SK-N-SH (cell line): ENCODE results near the gene UTP25. TPM values are rescaled to one million over a fixed set of nuclear protein-coding genes. Genes with fewer than 3 reads are reported as not detected.

ENCODE experiments used
- CTCF ChIA-PET: fragments of 300-600, 350-600 bp; formaldehyde crosslinking; extraction: SDS; loops from one replicate; lab custom pipeline; 2021; lab: Yijun Ruan, JAX
- POLR2A ChIA-PET: fragments of 350-600 bp; sonication (Branson Sonifier 250); formaldehyde crosslinking; extraction: SDS; loops from one replicate; lab custom pipeline; 2020; ENCODE audit warnings: antibody characterized with exemption, inconsistent platforms; lab: Yijun Ruan, JAX
- DNase-seq: peaks from one replicate; pipeline ENCODE4 v3.0.0; 2012
- H2AFZ ChIP-seq: fragments of 200-600 bp; sonication (generic); 2 replicates; pipeline ENCODE4 v1.8.1; 2016; ENCODE audit warnings: antibody characterized with exemption, mild to moderate bottlenecking, low read depth
- H3F3A ChIP-seq: fragments of 200-600 bp; sonication (generic); replicated peaks from 2 replicates; pipeline ENCODE3; 2016; ENCODE audit warnings: antibody characterized with exemption, mild to moderate bottlenecking; ENCODE audit not compliant: insufficient read depth
- H3K27ac ChIP-seq, 2 experiments: fragments of 200-500 bp in 1 of 2; fragments of 200-600 bp in 1 of 2; sonication (Bioruptor generic) in 1 of 2; sonication (generic), shearing (Covaris generic) in 1 of 2; 2 replicates each; pipeline versions ENCODE4 v1.5.1 to v1.6.1; 2014 to 2016; ENCODE audit warnings: low read depth in 2 of 2, inconsistent platforms in 1 of 2, low read length in 1 of 2, mild to moderate bottlenecking in 1 of 2, mixed read lengths in 1 of 2
- H3K27me3 ChIP-seq: fragments of 200-600 bp; sonication (generic), shearing (Covaris generic); 2 replicates; pipeline ENCODE4 v1.6.1; 2016; ENCODE audit warnings: mixed run types; ENCODE audit not compliant: insufficient read depth
- H3K36me3 ChIP-seq, 2 experiments: fragments of 200-500 bp in 1 of 2; fragments of 200-600 bp in 1 of 2; sonication (Bioruptor generic) in 1 of 2; sonication (generic) in 1 of 2; replicated peaks in 1 of 2; 2 replicates each; pipeline versions ENCODE3 to v1.5.1; 2014 to 2016; ENCODE audit warnings: low read length in 1 of 2, mild to moderate bottlenecking in 1 of 2; ENCODE audit not compliant: insufficient read depth in 2 of 2, control insufficient read depth in 1 of 2
- H3K4me1 ChIP-seq, 2 experiments: fragments of 200-500 bp in 1 of 2; fragments of 200-600 bp in 1 of 2; sonication (Bioruptor generic) in 1 of 2; sonication (generic), shearing (Covaris generic) in 1 of 2; 2 replicates each; pipeline versions ENCODE4 v1.5.1 to v1.6.1; 2014 to 2016; ENCODE audit warnings: low read depth in 1 of 2, low read length in 1 of 2, mixed run types in 1 of 2; ENCODE audit not compliant: insufficient read depth in 2 of 2, control insufficient read depth in 1 of 2
- H3K4me2 ChIP-seq: fragments of 200-600 bp; sonication (generic), shearing (Covaris generic); 2 replicates; pipeline ENCODE4 v1.6.1; 2017; ENCODE audit warnings: mixed run types
- H3K4me3 ChIP-seq, 2 experiments: fragments of 200-500 bp in 1 of 2; fragments of 200-600 bp in 1 of 2; sonication (Bioruptor generic) in 1 of 2; sonication (generic), shearing (Covaris generic) in 1 of 2; 2 replicates each; pipeline versions ENCODE4 v1.5.1 to v1.8.1; 2014 to 2016; ENCODE audit warnings: low read depth in 2 of 2, inconsistent platforms in 1 of 2, low read length in 1 of 2, mild to moderate bottlenecking in 1 of 2, mixed read lengths in 1 of 2, moderate library complexity in 1 of 2
- H3K79me2 ChIP-seq: fragments of 200-600 bp; sonication (generic); 2 replicates; pipeline ENCODE4 v1.8.1; 2017; ENCODE audit warnings: mild to moderate bottlenecking; ENCODE audit not compliant: insufficient read depth
- H3K9ac ChIP-seq: fragments of 200-600 bp; sonication (generic); 2 replicates; pipeline ENCODE4 v1.6.1; 2017; ENCODE audit warnings: mixed run types
- H3K9me2 ChIP-seq: fragments of 200-600 bp; sonication (generic); 2 replicates; pipeline ENCODE4 v1.6.1; 2017; ENCODE audit warnings: mixed run types
- H3K9me3 ChIP-seq: fragments of 200-600 bp; sonication (generic); 2 replicates; pipeline ENCODE4 v1.6.1; 2017; ENCODE audit warnings: mixed run types, mild to moderate bottlenecking, moderate library complexity
- H4K20me1 ChIP-seq: fragments of 200-600 bp; sonication (generic); 2 replicates; pipeline ENCODE4 v1.6.1; 2017; ENCODE audit warnings: mild to moderate bottlenecking, mixed run types; ENCODE audit not compliant: insufficient read depth
- CHD2 ChIP-seq: fragments of 150-350 bp; IDR thresholded peaks from 2 replicates; pipeline ENCODE4 v1.6.1; 2018; ENCODE audit warnings: low read length; ENCODE audit not compliant: partially characterized antibody
- ELF1 ChIP-seq: IDR thresholded peaks from 2 replicates; pipeline ENCODE4 v1.4.0; 2012
- EP300 ChIP-seq, 2 experiments: IDR thresholded peaks; 2 replicates each; pipeline versions ENCODE4 v1.4.0 to v1.6.1; 2012; ENCODE audit warnings: borderline replicate concordance in 1 of 2, low read depth in 1 of 2, low read length in 1 of 2
- EZH2phosphoT487 ChIP-seq: fragments of 200-600 bp; sonication (generic); IDR thresholded peaks from 2 replicates; pipeline ENCODE4 v1.6.1; 2017; ENCODE audit warnings: low read depth, mixed run types, mild to moderate bottlenecking, antibody characterized with exemption, moderate library complexity, borderline replicate concordance
- FOSL2 ChIP-seq: IDR thresholded peaks from 2 replicates; pipeline ENCODE4 v1.4.0; 2012; ENCODE audit warnings: low read depth, mild to moderate bottlenecking, moderate library complexity, borderline replicate concordance
- FOXJ3 ChIP-seq: sonication (generic); formaldehyde crosslinking; IDR thresholded peaks from 2 replicates; pipeline ENCODE4 v1.5.1; 2020; ENCODE audit warnings: mild to moderate bottlenecking, missing genetic modification reagents
- GATA2 ChIP-seq: sonication (generic); formaldehyde crosslinking; IDR thresholded peaks from 2 replicates; pipeline ENCODE4 v1.5.0; 2020; ENCODE audit warnings: mild to moderate bottlenecking, missing genetic modification reagents
- JUND ChIP-seq: IDR thresholded peaks from 2 replicates; pipeline ENCODE4 v1.4.0; 2012
- NFIC ChIP-seq: IDR thresholded peaks from 2 replicates; pipeline ENCODE4 v1.4.0; 2012; ENCODE audit warnings: borderline replicate concordance
- SIN3A ChIP-seq: IDR thresholded peaks from 2 replicates; pipeline ENCODE4 v1.6.1; 2012; ENCODE audit warnings: low read depth, mild to moderate bottlenecking, low read length, moderate library complexity, borderline replicate concordance
- SMC3 ChIP-seq: IDR thresholded peaks from 2 replicates; pipeline ENCODE4 v1.6.1; 2012; ENCODE audit warnings: low read depth, low read length, improper control_type of control experiment
- TAF1 ChIP-seq: IDR thresholded peaks from 2 replicates; pipeline ENCODE4 v1.6.1; 2012; ENCODE audit warnings: low read depth, mild to moderate bottlenecking, low read length, moderate library complexity, borderline replicate concordance
- TCF12 ChIP-seq: IDR thresholded peaks from 2 replicates; pipeline ENCODE4 v1.4.0; 2012
- TEAD4 ChIP-seq: IDR thresholded peaks from 2 replicates; pipeline ENCODE4 v1.4.0; 2012; ENCODE audit warnings: mild to moderate bottlenecking, borderline replicate concordance; ENCODE audit not compliant: insufficient read depth
- WGBS: methylation state at CpG from one replicate; pipeline ENCODE4 v1.1.6; 2017; ENCODE audit warnings: low lambda C conversion rate; 5-methylcytosine and 5-hydroxymethylcytosine counted together
- polyA plus RNA-seq, 3 experiments: library from polyadenylated mRNA; depleted of rRNA; stranded (reverse); fragments of >200 nt; gene quantifications; 2 replicates each; pipeline ENCODE4 v1.2.3, GENCODE V29; 2012
- TF ChIP-seq, protein P1 (sequence below): IDR thresholded peaks from 2 replicates; pipeline ENCODE4 v1.4.0; 2012; ENCODE audit warnings: low read depth, borderline replicate concordance
- TF ChIP-seq, protein P2 (sequence below): IDR thresholded peaks from 2 replicates; pipeline ENCODE4; 2012
- TF ChIP-seq, protein P3 (sequence below): IDR thresholded peaks from 2 replicates; pipeline ENCODE4 v1.4.0; 2012; ENCODE audit warnings: low read depth, borderline replicate concordance

Gene UTP25
- polyA plus RNA-seq, 1 of the 3 experiments (the other 2 are of a cell fraction) = 6.3 TPM

DNA sequence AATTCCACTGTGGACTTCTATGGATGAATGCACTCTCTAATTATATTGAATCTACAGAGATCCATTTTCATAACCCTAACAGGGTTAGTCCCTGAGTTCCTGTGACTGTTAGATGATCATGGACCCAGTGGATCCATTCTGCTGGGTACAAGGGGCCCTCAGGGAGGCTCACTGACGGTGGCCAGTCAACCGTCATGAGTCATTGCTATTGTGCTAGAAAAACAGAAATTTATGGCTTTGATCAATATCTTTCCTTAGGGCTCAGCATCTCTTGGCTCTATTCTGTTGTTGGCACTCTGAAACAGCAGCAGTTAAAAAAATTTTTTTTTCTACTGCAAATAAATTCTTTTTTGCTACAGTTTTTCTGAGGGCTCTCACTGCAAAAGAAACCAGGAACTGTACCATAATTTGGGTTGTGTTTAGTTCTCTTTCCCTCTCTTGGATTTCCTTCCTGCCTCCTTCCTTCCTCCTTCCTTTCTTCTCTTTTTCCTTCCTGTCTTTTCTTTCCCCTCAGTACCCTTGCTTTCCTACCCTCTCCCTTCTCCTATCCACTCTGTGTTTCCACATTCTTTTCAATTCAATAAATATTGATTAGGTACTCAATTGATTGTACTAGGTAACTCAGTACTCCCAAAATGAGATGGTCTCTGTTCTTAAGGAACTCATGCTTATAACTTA, 49.5 kb downstream of the UTP25 start (continued):
- TF ChIP-seq, protein P1, sequence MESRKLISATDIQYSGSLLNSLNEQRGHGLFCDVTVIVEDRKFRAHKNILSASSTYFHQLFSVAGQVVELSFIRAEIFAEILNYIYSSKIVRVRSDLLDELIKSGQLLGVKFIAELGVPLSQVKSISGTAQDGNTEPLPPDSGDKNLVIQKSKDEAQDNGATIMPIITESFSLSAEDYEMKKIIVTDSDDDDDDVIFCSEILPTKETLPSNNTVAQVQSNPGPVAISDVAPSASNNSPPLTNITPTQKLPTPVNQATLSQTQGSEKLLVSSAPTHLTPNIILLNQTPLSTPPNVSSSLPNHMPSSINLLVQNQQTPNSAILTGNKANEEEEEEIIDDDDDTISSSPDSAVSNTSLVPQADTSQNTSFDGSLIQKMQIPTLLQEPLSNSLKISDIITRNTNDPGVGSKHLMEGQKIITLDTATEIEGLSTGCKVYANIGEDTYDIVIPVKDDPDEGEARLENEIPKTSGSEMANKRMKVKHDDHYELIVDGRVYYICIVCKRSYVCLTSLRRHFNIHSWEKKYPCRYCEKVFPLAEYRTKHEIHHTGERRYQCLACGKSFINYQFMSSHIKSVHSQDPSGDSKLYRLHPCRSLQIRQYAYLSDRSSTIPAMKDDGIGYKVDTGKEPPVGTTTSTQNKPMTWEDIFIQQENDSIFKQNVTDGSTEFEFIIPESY = no peak
- TF ChIP-seq CHD2 = no peak
- TF ChIP-seq, protein P2, sequence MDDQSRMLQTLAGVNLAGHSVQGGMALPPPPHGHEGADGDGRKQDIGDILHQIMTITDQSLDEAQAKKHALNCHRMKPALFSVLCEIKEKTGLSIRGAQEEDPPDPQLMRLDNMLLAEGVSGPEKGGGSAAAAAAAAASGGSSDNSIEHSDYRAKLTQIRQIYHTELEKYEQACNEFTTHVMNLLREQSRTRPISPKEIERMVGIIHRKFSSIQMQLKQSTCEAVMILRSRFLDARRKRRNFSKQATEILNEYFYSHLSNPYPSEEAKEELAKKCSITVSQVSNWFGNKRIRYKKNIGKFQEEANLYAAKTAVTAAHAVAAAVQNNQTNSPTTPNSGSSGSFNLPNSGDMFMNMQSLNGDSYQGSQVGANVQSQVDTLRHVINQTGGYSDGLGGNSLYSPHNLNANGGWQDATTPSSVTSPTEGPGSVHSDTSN = peak; percentile 87
- TF ChIP-seq NFIC = peak; percentile 66
- TF ChIP-seq SIN3A = no peak
- TF ChIP-seq SMC3 = no peak
- no peak for TF ChIP-seq TAF1

DNA sequence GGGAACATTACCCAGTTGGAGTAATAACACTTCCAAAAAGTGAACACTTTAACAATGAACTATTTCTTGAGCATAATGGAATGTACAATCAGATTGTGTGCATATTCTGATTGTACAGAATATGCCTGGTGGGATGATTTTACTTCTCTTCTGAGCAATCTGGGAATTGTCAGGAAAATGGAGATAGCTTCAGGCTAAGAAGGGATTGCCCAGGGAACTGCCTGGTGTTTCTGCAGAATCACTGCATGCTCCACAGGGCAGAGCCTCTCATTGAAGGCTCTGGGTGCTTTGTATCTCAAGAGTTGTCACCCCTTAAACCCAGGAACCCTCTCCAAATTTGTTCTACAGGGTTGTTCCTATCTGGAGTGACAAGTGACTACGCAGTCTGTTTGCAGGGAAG, 51.2 kb downstream of the UTP25 start:
- POLR2A ChIA-PET = no interaction called here
- H3F3A ChIP-seq = peaks cover 36% of the 10 kb centered on the region
- peaks cover 39 to 55% of the 10 kb centered on the region in 2 experiments for H3K4me1 ChIP-seq
- no peaks in the 10 kb centered on the region for H4K20me1 ChIP-seq
- H3K27ac ChIP-seq = peak overlapping the region in 1 of 2 experiments; percentile 67; a peak in 2 of 4 replicates
- 100% methylated on average over 1 of the region's 1 CpG for WGBS
- H3K9me3 ChIP-seq = no peaks in the 10 kb centered on the region
- H3K4me2 ChIP-seq = peak overlapping the region; percentile 20
- no peak for DNase-seq
- H3K36me3 ChIP-seq = no peaks in the 10 kb centered on the region
- H3K9ac ChIP-seq = peak overlapping the region; percentile 33; the same call in 1 of the 2 replicates
- CTCF ChIA-PET = interaction anchor here (1.0 to 5.2 kb wide), 7 partner anchors 12 to 110 kb away, joined by 3 to 20 read pairs (median 5); no protein-coding TSS in a partner anchor
- peak overlapping the region; percentile 12; the same call in 1 of the 2 replicates for H2AFZ ChIP-seq
- no peak overlapping the region for H3K4me3 ChIP-seq
- no peaks in the 10 kb centered on the region for H3K27me3 ChIP-seq
- TF ChIP-seq ELF1 = no peak
- TF ChIP-seq GATA2 (CRISPR knock-in tag) = 0 out of 2 replicates have a peak, but pooled peaks have one; percentile 6
- TF ChIP-seq, all 33 proteins: peak for 1
- no peaks in the 10 kb centered on the region for H3K79me2 ChIP-seq
- no peaks in the 10 kb centered on the region for H3K9me2 ChIP-seq

DNA sequence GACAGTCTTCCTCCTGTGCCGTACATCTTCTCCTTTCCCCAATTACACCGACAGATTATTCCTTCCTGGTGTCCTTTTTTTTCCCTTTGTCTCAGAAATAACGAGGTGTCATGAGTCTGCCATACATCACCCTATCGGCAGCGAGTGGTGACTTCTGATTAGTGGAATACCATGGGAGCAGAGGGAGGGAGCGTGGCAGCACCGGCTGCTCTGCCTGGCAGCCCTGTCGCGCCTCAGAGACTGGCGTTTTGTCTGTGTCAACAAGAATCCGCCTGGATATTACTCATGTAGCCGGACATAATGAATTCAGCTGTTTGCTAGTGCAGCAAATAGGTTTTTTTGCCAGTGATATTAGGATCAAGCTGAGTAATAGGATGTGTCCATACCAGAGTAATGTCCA, 51.8 kb downstream of the UTP25 start:
- Histone ChIP-seq H3K4me1 (peaks cover 43 to 60% of the 10 kb centered on the region in 2 experiments), H3K9me2 (no peaks in the 10 kb centered on the region), H3K79me2 (no peaks in the 10 kb centered on the region), H3K4me2 (peak overlapping the region; percentile 20), H3K36me3 (no peaks in the 10 kb centered on the region), H3F3A (peaks cover 40% of the 10 kb centered on the region), H3K27ac (peak overlapping the region in 1 of 2 experiments; percentile 67; a peak in 2 of 4 replicates), H4K20me1 (no peaks in the 10 kb centered on the region), H3K4me3 (peak overlapping the region in 1 of 2 experiments; percentile 17; a peak in 1 of 4 replicates), H3K9ac (peak overlapping the region; percentile 33; the same call in 1 of the 2 replicates), H2AFZ (peak overlapping the region; percentile 12; the same call in 1 of the 2 replicates), H3K9me3 (no peaks in the 10 kb centered on the region), H3K27me3 (no peaks in the 10 kb centered on the region)
- ChIA-PET POLR2A (no interaction called here), CTCF (interaction anchor here (1.0 to 5.2 kb wide), 6 partner anchors 11 to 110 kb away, joined by 3 to 20 read pairs (median 6); no protein-coding TSS in a partner anchor)
- WGBS = 11% methylated on average over 12 of the region's 12 CpGs
- DNase-seq = peak; percentile 58
- TF ChIP-seq EZH2phosphoT487 (no peak), TEAD4 (no peak), EP300 (IDR thresholded peaks at IDR 0.05; ENCODE audit: borderline replicate concordance in 1 of 2, low read depth in 1 of 2, low read length in 1 of 2) (peak; percentile 36 to 37; a peak in 2 of 4 replicates), TAF1 (no peak), FOSL2 (peak; percentile 26; the same call in 1 of the 2 replicates), JUND (0 out of 2 replicates have a peak, but pooled peaks have one; percentile 35), NFIC (no peak; the same call in 1 of the 2 replicates), CHD2 (peak; percentile 22), GATA2 (CRISPR knock-in tag) (no peak), TCF12 (peak; percentile 68), FOXJ3 (CRISPR knock-in tag) (no peak)
- TF ChIP-seq, protein P2 = peak; percentile 90
- TF ChIP-seq, protein P3, sequence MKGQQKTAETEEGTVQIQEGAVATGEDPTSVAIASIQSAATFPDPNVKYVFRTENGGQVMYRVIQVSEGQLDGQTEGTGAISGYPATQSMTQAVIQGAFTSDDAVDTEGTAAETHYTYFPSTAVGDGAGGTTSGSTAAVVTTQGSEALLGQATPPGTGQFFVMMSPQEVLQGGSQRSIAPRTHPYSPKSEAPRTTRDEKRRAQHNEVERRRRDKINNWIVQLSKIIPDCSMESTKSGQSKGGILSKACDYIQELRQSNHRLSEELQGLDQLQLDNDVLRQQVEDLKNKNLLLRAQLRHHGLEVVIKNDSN = no peak
